Amniotic stem cell (primary cell): ENCODE results near the gene IFIT5.
"Not testable (repeated sequence)": the region's sequence is repeated elsewhere in the genome, so short reads cannot be mapped to it uniquely, and the experiment has no call there.

ENCODE experiments used
- DNase-seq: peaks from one replicate; lab custom pipeline; 2025; lab: John Stamatoyannopoulos, UW

The IFIT5 gene

GRCh38 chr10:89392974-89393373 is 21.4 kb upstream of the IFIT5 start:
- no peak for DNase-seq

- no peak for DNase-seq
Observed at GRCh38 chr10:89393898-89394297, 20.5 kb upstream of the IFIT5 start.

- no peak for DNase-seq
Observed at GRCh38 chr10:89395141-89395540, 19.2 kb upstream of the IFIT5 start.

- no peak for DNase-seq
Observed at GRCh38 chr10:89398003-89398749, 16.2 kb upstream of the IFIT5 start.

- DNase-seq = no peak
Observed at GRCh38 chr10:89399956-89400355, 14.4 kb upstream of the IFIT5 start.

- no peak for DNase-seq
Observed at GRCh38 chr10:89403043-89403442, 11.3 kb upstream of the IFIT5 start.

GRCh38 chr10:89404104-89405047 is 10.0 kb upstream of the IFIT5 start:
- no peak for DNase-seq

GRCh38 chr10:89406178-89406577 is 8.2 kb upstream of the IFIT5 start:
- not testable (repeated sequence) for DNase-seq

- not testable (repeated sequence) for DNase-seq
Observed at GRCh38 chr10:89407792-89408191, 6.6 kb upstream of the IFIT5 start.

- not testable (repeated sequence) for DNase-seq
Observed at GRCh38 chr10:89409282-89409681, 5.1 kb upstream of the IFIT5 start.

GRCh38 chr10:89410551-89410950 is 3.8 kb upstream of the IFIT5 start:
- not testable (repeated sequence) for DNase-seq

- not testable (repeated sequence) for DNase-seq
Observed at GRCh38 chr10:89411135-89411534, 3.2 kb upstream of the IFIT5 start.

GRCh38 chr10:89412276-89412675 is 2.1 kb upstream of the IFIT5 start:
- not testable (repeated sequence) for DNase-seq

GRCh38 chr10:89413398-89413912 is 913 bp upstream of the IFIT5 start:
- no peak for DNase-seq

GRCh38 chr10:89414879-89415821 is 782 bp downstream of the IFIT5 start:
- no peak for DNase-seq

GRCh38 chr10:89416465-89416864 is 2.1 kb downstream of the IFIT5 start:
- DNase-seq = no peak

GRCh38 chr10:89419548-89419947 is 5.2 kb downstream of the IFIT5 start:
- DNase-seq = no peak

- no peak for DNase-seq
Observed at GRCh38 chr10:89421018-89421476, 6.7 kb downstream of the IFIT5 start.

- no peak for DNase-seq
Observed at GRCh38 chr10:89425000-89425399, 10.6 kb downstream of the IFIT5 start.

GRCh38 chr10:89426230-89426868 is 12.0 kb downstream of the IFIT5 start:
- no peak for DNase-seq

- DNase-seq = peak; percentile 59
Observed at GRCh38 chr10:89427629-89428028, 13.3 kb downstream of the IFIT5 start.
